GM23338 (cell line): ENCODE measurements around the gene PEAK3. TPM values are rescaled to one million over a fixed set of nuclear protein-coding genes. Genes with fewer than 3 reads are reported as not detected.

Experiments
- ATAC-seq: fragments of 200-7000 bp; cut with Tn5 transposase; 3 replicates; pipeline ENCODE4 v1.9.1; 2020
- DNase-seq: peaks from one replicate; pipeline ENCODE4 v3.0.0-alpha.2; 2015; ENCODE audit warnings: low spot score
- H2AFZ ChIP-seq: fragments of 200-600 bp; sonication (generic); 2 replicates; pipeline ENCODE4 v1.8.0; 2016; ENCODE audit warnings: antibody characterized with exemption, mild to moderate bottlenecking, moderate library complexity
- H3F3A ChIP-seq: fragments of 200-600 bp; sonication (generic); replicated peaks from 2 replicates; pipeline ENCODE4 v1.8.0; 2017; ENCODE audit warnings: antibody characterized with exemption, mixed run types, low read depth
- H3K27ac ChIP-seq: fragments of 200-600 bp; sonication (generic); 2 replicates; pipeline ENCODE4 v1.6.1; 2016; ENCODE audit warnings: low read depth
- H3K27me3 ChIP-seq: fragments of 200-600 bp; sonication (generic); 2 replicates; pipeline ENCODE4 v1.8.0; 2016; ENCODE audit warnings: mild to moderate bottlenecking, mixed run types, moderate library complexity; ENCODE audit not compliant: insufficient read depth
- H3K36me3 ChIP-seq: fragments of 200-600 bp; sonication (generic); 2 replicates; pipeline ENCODE4 v1.8.0; 2016; ENCODE audit warnings: mild to moderate bottlenecking; ENCODE audit not compliant: insufficient read depth
- H3K4me1 ChIP-seq: fragments of 200-600 bp; sonication (generic); 2 replicates; pipeline ENCODE4 v1.8.0; 2016; ENCODE audit warnings: mild to moderate bottlenecking, moderate library complexity; ENCODE audit not compliant: insufficient read depth
- H3K4me2 ChIP-seq: fragments of 200-600 bp; sonication (generic); 2 replicates; pipeline ENCODE4 v1.7.1; 2017; ENCODE audit warnings: mixed run types
- H3K4me3 ChIP-seq: fragments of 200-600 bp; sonication (generic); 2 replicates; pipeline ENCODE4 v1.6.1; 2016; ENCODE audit warnings: mixed run types
- H3K79me2 ChIP-seq: fragments of 200-600 bp; sonication (generic); replicated peaks from 2 replicates; pipeline ENCODE4 v1.8.0; 2017; ENCODE audit warnings: mild to moderate bottlenecking; ENCODE audit not compliant: insufficient read depth
- H3K9me2 ChIP-seq: fragments of 200-600 bp; sonication (generic); 2 replicates; pipeline ENCODE4 v1.8.0; 2017; ENCODE audit not compliant: insufficient read depth
- H4K20me1 ChIP-seq: fragments of 200-600 bp; sonication (generic); replicated peaks from 2 replicates; pipeline ENCODE4 v1.8.0; 2017; ENCODE audit warnings: mild to moderate bottlenecking; ENCODE audit not compliant: insufficient read depth
- H3K27ac Mint-ChIP-seq: 2 replicates; pipeline ENCODE4 v1.8.0; 2020; ENCODE audit warnings: inconsistent platforms, mild to moderate bottlenecking, moderate library complexity, mixed read lengths
- H3K27me3 Mint-ChIP-seq: 3 replicates; pipeline ENCODE4 v1.8.0; 2022; ENCODE audit warnings: low read depth, mild to moderate bottlenecking, moderate library complexity, mixed read lengths, inconsistent platforms; ENCODE audit not compliant: insufficient read depth, poor library complexity
- H3K36me3 Mint-ChIP-seq: 3 replicates; pipeline ENCODE4 v1.8.0; 2021; ENCODE audit warnings: low read depth, mild to moderate bottlenecking, inconsistent platforms, moderate library complexity, mixed read lengths
- H3K4me1 Mint-ChIP-seq: 3 replicates; pipeline ENCODE4 v1.8.0; 2020; ENCODE audit warnings: mild to moderate bottlenecking, inconsistent platforms, mixed read lengths
- H3K4me3 Mint-ChIP-seq: 3 replicates; pipeline ENCODE4 v1.8.0; 2021; ENCODE audit warnings: moderate library complexity, mild to moderate bottlenecking, inconsistent platforms, mixed read lengths
- H3K9me3 Mint-ChIP-seq: 3 replicates; pipeline ENCODE4 v1.8.0; 2020; ENCODE audit warnings: moderate library complexity, mild to moderate bottlenecking, inconsistent platforms, mixed read lengths
- CREB1 ChIP-seq: fragments of 250-450 bp; sonication (Bioruptor Pico); IDR thresholded peaks from 2 replicates; pipeline ENCODE4 v1.5.0; 2020; ENCODE audit warnings: low read depth, mild to moderate bottlenecking, moderate library complexity
- CTCF ChIP-seq, 2 experiments: fragments of 200-600 bp in 1 of 2; sonication (generic) in 1 of 2; conservative IDR thresholded peaks; 2 replicates each; pipeline versions ENCODE4 v1.5.1 to v1.6.1; 2016 to 2017; ENCODE audit warnings: antibody characterized with exemption in 2 of 2, low read depth in 2 of 2, mild to moderate bottlenecking in 2 of 2, moderate library complexity in 1 of 2
- JUNB ChIP-seq: IDR thresholded peaks from one replicate; pipeline ENCODE4 v1.6.1; 2016; ENCODE audit warnings: antibody characterized with exemption; ENCODE audit not compliant: unreplicated experiment
- POLR2AphosphoS5 ChIP-seq: IDR thresholded peaks from 2 replicates; pipeline ENCODE4 v1.6.1; 2016; ENCODE audit warnings: antibody characterized with exemption, low read depth
- STAT1 ChIP-seq: IDR thresholded peaks from one replicate; pipeline ENCODE4 v1.6.1; 2016; ENCODE audit warnings: antibody characterized with exemption; ENCODE audit not compliant: unreplicated experiment
- ZNF114 ChIP-seq: fragments of 250-450 bp; sonication (Bioruptor Pico); IDR thresholded peaks from 2 replicates; pipeline ENCODE4 v1.5.0; 2020; ENCODE audit warnings: mild to moderate bottlenecking, moderate library complexity
- ZNF462 ChIP-seq: fragments of 250-450 bp; sonication (Bioruptor Pico); IDR thresholded peaks from 2 replicates; pipeline ENCODE4 v1.5.0; 2020; ENCODE audit warnings: mild to moderate bottlenecking, moderate library complexity
- polyA plus RNA-seq: library from polyadenylated mRNA; unstranded; fragments of >200 nt; fragmentation: Nextera tagmentation; extraction: Ambion mirVana; gene quantifications from 2 replicates; pipeline ENCODE4 v1.2.1, GENCODE V29; 2016
- total RNA-seq: library from RNA; depleted of rRNA; stranded (reverse); fragments of >200 nt; shearing (Covaris generic); gene quantifications from 2 replicates; pipeline ENCODE4 v1.2.3, GENCODE V29; 2014
- TF ChIP-seq, protein P1 (sequence below): IDR thresholded peaks from one replicate; pipeline ENCODE4 v1.6.1; 2018; ENCODE audit warnings: antibody characterized with exemption; ENCODE audit not compliant: unreplicated experiment

The PEAK3 gene
- total and polyA plus RNA-seq, 2 experiments from 2014 or later, result not detected

DNA sequence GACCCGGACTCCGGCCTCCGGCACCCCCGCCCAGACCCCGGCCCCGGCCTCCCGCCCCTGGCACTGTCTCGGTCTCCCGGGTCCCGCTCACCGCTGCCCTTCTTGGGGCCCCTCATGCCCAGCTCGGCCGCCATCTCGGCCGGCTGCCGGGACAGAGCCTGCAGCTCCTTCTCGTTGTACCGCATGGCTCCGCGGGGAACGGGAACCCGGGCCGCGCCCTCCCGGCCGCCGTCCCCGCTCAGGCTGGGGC lies 46.0 kb downstream of the PEAK3 start (continued):
- no peak for TF ChIP-seq ZNF462 (CRISPR knock-in tag)
- TF ChIP-seq CTCF (conservative IDR thresholded peaks at IDR 0.05; ENCODE audit: low read depth in 2 of 2), result no peak
- no peak for TF ChIP-seq STAT1

DNA sequence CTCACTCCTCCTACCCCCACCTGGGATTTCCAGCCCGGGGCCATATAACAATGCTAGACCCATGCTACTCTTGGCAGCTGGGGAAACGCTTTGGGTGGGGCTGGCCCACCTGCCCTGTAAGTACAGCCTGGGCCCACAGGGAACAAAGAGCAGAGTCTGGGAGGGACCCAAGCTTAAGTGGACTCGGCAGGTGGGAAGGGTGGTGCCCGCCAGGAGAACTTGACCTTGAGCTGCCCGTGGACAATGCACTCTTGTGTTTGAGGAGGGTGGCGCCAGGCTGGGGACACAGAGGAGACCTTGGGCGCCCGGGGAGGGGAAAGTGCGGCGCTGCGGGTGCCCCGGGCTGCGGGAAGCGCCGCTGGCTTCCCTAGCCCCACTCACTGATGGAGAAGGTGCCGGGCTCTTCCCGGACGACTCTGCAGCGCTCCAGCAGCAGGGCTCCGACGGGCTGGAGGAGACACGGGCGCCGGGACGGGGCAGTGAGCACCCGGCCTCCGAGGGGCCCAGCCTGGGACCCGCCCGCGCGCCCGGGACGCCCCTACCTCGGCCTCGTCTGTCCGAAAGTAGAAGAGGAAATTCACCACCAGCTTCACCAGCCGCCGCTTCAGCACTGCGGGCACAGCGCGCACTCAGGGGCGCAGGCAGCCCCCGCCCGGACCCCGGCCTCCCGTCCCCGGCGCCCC lies 46.5 kb downstream of the PEAK3 start:
- Histone ChIP-seq H2AFZ (no peak overlapping the region), H4K20me1 (peaks cover 32% of the 10 kb centered on the region), H3K27ac (no peak overlapping the region), H3K27me3 (no peaks in the 10 kb centered on the region), H3K79me2 (peaks cover 57% of the 10 kb centered on the region), H3K4me2 (peak overlapping the region; percentile 97), H3F3A (peaks cover 26% of the 10 kb centered on the region; the same call in 1 of the 2 replicates), H3K4me1 (peaks cover 28% of the 10 kb centered on the region), H3K9me2 (no peaks in the 10 kb centered on the region), H3K4me3 (peak overlapping the region; percentile 96), H3K36me3 (no peaks in the 10 kb centered on the region)
- H3K36me3 Mint-ChIP-seq, result peaks cover 38% of the 10 kb centered on the region
- peaks cover 20% of the 10 kb centered on the region for H3K27me3 Mint-ChIP-seq
- DNase-seq, result peak; percentile 47
- ATAC-seq, result peak; percentile 11
- peaks cover 15% of the 10 kb centered on the region; the same call in 2 of the 3 replicates for H3K9me3 Mint-ChIP-seq
- peaks cover 32% of the 10 kb centered on the region for H3K4me1 Mint-ChIP-seq
- peak overlapping the region; percentile 89 for H3K27ac Mint-ChIP-seq
- peak overlapping the region; percentile 98 for H3K4me3 Mint-ChIP-seq
- no peak for TF ChIP-seq STAT1
- TF ChIP-seq CREB1 (CRISPR knock-in tag), result no peak
- TF ChIP-seq, protein P1, sequence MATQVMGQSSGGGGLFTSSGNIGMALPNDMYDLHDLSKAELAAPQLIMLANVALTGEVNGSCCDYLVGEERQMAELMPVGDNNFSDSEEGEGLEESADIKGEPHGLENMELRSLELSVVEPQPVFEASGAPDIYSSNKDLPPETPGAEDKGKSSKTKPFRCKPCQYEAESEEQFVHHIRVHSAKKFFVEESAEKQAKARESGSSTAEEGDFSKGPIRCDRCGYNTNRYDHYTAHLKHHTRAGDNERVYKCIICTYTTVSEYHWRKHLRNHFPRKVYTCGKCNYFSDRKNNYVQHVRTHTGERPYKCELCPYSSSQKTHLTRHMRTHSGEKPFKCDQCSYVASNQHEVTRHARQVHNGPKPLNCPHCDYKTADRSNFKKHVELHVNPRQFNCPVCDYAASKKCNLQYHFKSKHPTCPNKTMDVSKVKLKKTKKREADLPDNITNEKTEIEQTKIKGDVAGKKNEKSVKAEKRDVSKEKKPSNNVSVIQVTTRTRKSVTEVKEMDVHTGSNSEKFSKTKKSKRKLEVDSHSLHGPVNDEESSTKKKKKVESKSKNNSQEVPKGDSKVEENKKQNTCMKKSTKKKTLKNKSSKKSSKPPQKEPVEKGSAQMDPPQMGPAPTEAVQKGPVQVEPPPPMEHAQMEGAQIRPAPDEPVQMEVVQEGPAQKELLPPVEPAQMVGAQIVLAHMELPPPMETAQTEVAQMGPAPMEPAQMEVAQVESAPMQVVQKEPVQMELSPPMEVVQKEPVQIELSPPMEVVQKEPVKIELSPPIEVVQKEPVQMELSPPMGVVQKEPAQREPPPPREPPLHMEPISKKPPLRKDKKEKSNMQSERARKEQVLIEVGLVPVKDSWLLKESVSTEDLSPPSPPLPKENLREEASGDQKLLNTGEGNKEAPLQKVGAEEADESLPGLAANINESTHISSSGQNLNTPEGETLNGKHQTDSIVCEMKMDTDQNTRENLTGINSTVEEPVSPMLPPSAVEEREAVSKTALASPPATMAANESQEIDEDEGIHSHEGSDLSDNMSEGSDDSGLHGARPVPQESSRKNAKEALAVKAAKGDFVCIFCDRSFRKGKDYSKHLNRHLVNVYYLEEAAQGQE, result no peak
- no peak for TF ChIP-seq ZNF114 (CRISPR knock-in tag)
- no peak for TF ChIP-seq JUNB
- TF ChIP-seq POLR2AphosphoS5, result no peak
